ENCODE results near the gene EPC1. TPM values are rescaled to one million over a fixed set of nuclear protein-coding genes. Genes with fewer than 3 reads are reported as not detected.

The EPC1 gene
- polyA plus RNA-seq, 1 of the 3 experiments (the other 2 are of a cell fraction), result 21.8 TPM

DNA sequence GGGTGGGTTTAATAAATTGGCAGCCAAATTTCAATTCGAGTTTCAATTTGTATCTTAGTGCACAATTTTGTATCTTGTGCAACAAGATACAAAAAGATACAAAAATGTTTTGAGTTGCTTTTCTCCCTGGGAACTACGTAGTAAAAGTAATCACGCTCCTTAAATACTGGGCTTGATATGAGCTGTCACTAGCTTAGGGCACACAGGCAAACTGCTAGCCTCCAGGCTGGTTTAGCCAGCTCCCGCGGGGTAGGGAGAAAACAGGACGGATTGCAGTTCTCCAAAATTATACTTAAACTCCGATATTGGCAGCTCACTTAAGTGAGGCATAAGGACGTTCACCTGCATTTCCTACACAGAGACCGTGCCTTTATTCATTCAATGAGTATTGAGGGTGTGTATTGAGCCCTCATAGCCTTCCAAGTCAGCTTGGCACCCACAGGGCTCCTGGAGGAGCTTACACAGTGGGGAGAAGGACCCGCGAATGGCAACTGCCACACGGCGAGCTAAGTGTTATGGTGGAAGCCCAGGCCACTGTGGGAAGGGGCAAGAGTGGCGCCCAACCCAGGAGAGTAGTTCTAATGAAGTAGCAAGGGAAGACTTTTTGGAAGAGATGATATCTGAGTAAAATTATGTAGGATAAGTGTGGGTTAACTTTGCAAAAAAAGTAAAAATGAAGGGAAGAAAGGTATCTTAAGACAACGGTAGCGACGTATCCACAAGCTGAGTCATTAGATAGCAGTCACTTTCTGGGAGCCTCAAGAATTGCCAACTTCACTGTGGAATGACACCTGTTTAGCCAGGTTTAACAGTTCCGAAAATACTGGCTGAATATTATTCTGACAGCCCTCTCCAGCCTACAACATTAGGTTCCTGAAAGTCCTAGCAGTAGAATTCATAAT, 1.6 kb upstream of the EPC1 start:
- Histone ChIP-seq H3K4me2 (peak overlapping the region; percentile 70; the same call in 1 of the 2 replicates), H3F3A (replicated peaks; ENCODE audit: insufficient read depth) (peaks cover 8% of the 10 kb centered on the region), H3K27ac (ENCODE audit: low read depth in 2 of 2, low read length in 1 of 2) (no peak overlapping the region), H4K20me1 (ENCODE audit: insufficient read depth) (peaks cover 25% of the 10 kb centered on the region), H3K4me3 (ENCODE audit: low read depth in 2 of 2, low read length in 1 of 2) (no peak overlapping the region), H3K36me3 (replicated peaks in 1 of 2; ENCODE audit: control insufficient read depth in 1 of 2, insufficient read depth in 2 of 2, low read length in 1 of 2) (peaks cover 8 to 10% of the 10 kb centered on the region in 2 experiments), H3K9me2 (no peaks in the 10 kb centered on the region), H2AFZ (ENCODE audit: low read depth) (no peak overlapping the region), H3K27me3 (ENCODE audit: insufficient read depth) (no peaks in the 10 kb centered on the region), H3K79me2 (ENCODE audit: insufficient read depth) (peaks cover 44% of the 10 kb centered on the region), H3K4me1 (ENCODE audit: control insufficient read depth in 1 of 2, insufficient read depth in 2 of 2, low read depth in 1 of 2, low read length in 1 of 2) (peaks cover 12 to 13% of the 10 kb centered on the region in 2 experiments; a peak in 3 of 4 replicates), H3K9me3 (no peaks in the 10 kb centered on the region), H3K9ac (no peak overlapping the region)
- peak; percentile 12 for DNase-seq
- TF ChIP-seq, protein P1, sequence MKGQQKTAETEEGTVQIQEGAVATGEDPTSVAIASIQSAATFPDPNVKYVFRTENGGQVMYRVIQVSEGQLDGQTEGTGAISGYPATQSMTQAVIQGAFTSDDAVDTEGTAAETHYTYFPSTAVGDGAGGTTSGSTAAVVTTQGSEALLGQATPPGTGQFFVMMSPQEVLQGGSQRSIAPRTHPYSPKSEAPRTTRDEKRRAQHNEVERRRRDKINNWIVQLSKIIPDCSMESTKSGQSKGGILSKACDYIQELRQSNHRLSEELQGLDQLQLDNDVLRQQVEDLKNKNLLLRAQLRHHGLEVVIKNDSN (IDR thresholded peaks at IDR 0.05; ENCODE audit: borderline replicate concordance, low read depth), result no peak
- TF ChIP-seq RAD21 (IDR thresholded peaks at IDR 0.05; ENCODE audit: low read length) (no peak), EZH2phosphoT487 (IDR thresholded peaks at IDR 0.05; ENCODE audit: borderline replicate concordance, low read depth) (no peak), FOSL2 (IDR thresholded peaks at IDR 0.05; ENCODE audit: borderline replicate concordance, low read depth) (no peak), FOXM1 (IDR thresholded peaks at IDR 0.05; ENCODE audit: low read depth) (no peak), TCF12 (IDR thresholded peaks at IDR 0.05) (no peak), RFX5 (IDR thresholded peaks at IDR 0.05; ENCODE audit: low read length) (no peak), NFIC (IDR thresholded peaks at IDR 0.05; ENCODE audit: borderline replicate concordance) (no peak), EP300 (IDR thresholded peaks at IDR 0.05; ENCODE audit: borderline replicate concordance in 1 of 2, low read depth in 1 of 2, low read length in 1 of 2) (no peak), CHD2 (IDR thresholded peaks at IDR 0.05; ENCODE audit: low read length, partially characterized antibody) (no peak), JUND (IDR thresholded peaks at IDR 0.05) (no peak), GABPA (IDR thresholded peaks at IDR 0.05; ENCODE audit: low read depth) (no peak)
- TF ChIP-seq, protein P2, sequence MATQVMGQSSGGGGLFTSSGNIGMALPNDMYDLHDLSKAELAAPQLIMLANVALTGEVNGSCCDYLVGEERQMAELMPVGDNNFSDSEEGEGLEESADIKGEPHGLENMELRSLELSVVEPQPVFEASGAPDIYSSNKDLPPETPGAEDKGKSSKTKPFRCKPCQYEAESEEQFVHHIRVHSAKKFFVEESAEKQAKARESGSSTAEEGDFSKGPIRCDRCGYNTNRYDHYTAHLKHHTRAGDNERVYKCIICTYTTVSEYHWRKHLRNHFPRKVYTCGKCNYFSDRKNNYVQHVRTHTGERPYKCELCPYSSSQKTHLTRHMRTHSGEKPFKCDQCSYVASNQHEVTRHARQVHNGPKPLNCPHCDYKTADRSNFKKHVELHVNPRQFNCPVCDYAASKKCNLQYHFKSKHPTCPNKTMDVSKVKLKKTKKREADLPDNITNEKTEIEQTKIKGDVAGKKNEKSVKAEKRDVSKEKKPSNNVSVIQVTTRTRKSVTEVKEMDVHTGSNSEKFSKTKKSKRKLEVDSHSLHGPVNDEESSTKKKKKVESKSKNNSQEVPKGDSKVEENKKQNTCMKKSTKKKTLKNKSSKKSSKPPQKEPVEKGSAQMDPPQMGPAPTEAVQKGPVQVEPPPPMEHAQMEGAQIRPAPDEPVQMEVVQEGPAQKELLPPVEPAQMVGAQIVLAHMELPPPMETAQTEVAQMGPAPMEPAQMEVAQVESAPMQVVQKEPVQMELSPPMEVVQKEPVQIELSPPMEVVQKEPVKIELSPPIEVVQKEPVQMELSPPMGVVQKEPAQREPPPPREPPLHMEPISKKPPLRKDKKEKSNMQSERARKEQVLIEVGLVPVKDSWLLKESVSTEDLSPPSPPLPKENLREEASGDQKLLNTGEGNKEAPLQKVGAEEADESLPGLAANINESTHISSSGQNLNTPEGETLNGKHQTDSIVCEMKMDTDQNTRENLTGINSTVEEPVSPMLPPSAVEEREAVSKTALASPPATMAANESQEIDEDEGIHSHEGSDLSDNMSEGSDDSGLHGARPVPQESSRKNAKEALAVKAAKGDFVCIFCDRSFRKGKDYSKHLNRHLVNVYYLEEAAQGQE (IDR thresholded peaks at IDR 0.05; ENCODE audit: low read depth, low read length), result no peak
- TF ChIP-seq, protein P3, sequence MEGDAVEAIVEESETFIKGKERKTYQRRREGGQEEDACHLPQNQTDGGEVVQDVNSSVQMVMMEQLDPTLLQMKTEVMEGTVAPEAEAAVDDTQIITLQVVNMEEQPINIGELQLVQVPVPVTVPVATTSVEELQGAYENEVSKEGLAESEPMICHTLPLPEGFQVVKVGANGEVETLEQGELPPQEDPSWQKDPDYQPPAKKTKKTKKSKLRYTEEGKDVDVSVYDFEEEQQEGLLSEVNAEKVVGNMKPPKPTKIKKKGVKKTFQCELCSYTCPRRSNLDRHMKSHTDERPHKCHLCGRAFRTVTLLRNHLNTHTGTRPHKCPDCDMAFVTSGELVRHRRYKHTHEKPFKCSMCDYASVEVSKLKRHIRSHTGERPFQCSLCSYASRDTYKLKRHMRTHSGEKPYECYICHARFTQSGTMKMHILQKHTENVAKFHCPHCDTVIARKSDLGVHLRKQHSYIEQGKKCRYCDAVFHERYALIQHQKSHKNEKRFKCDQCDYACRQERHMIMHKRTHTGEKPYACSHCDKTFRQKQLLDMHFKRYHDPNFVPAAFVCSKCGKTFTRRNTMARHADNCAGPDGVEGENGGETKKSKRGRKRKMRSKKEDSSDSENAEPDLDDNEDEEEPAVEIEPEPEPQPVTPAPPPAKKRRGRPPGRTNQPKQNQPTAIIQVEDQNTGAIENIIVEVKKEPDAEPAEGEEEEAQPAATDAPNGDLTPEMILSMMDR (IDR thresholded peaks at IDR 0.05), result no peak
- TF ChIP-seq, protein P4, sequence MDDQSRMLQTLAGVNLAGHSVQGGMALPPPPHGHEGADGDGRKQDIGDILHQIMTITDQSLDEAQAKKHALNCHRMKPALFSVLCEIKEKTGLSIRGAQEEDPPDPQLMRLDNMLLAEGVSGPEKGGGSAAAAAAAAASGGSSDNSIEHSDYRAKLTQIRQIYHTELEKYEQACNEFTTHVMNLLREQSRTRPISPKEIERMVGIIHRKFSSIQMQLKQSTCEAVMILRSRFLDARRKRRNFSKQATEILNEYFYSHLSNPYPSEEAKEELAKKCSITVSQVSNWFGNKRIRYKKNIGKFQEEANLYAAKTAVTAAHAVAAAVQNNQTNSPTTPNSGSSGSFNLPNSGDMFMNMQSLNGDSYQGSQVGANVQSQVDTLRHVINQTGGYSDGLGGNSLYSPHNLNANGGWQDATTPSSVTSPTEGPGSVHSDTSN (IDR thresholded peaks at IDR 0.05), result no peak
- CTCF ChIA-PET, result interaction anchor here (1.1 to 4.4 kb wide), 5 partner anchors 12 to 158 kb away, joined by 3 to 15 read pairs (median 4); no protein-coding TSS in a partner anchor
- POLR2A ChIA-PET, result no interaction called here
- WGBS (ENCODE audit: low lambda C conversion rate), result 81% methylated on average over 18 of the region's 18 CpGs

All from SK-N-SH (cell line).